Measurements from ENCODE around the gene CISD1. TPM values are rescaled to one million over a fixed set of nuclear protein-coding genes. Genes with fewer than 3 reads are reported as not detected.
A peak's percentile ranks its signal among the peaks of the same experiment; 100 is the strongest.

Gene CISD1
- total RNA-seq, 1 donor from 2014 or later: 8.9 TPM

- H3K9ac ChIP-seq (ENCODE audit: low read depth in 1 of 3, low read length in 3 of 3): no peak overlapping the region
- no peaks in the 10 kb centered on the region for H3K36me3 ChIP-seq (ENCODE audit: control insufficient read depth in 3 of 3, insufficient read depth in 3 of 3, low read length in 3 of 3)
- no peaks in the 10 kb centered on the region for H3K27me3 ChIP-seq (ENCODE audit: control insufficient read depth in 3 of 3, insufficient read depth in 3 of 3, low read length in 3 of 3)
- H3K4me1 ChIP-seq (ENCODE audit: control insufficient read depth in 3 of 3, insufficient read depth in 3 of 3, low read length in 3 of 3): peaks cover 2 to 18% (median 12%) of the 10 kb centered on the region in 3 donors
- H3K27ac ChIP-seq (ENCODE audit: low read depth, low read length): peak overlapping the region; percentile 96
- no peak overlapping the region for H3K4me3 ChIP-seq (ENCODE audit: low read length in 3 of 3)
- H3K9me3 ChIP-seq (ENCODE audit: control insufficient read depth in 3 of 3, low read length in 3 of 3): no peaks in the 10 kb centered on the region
These were observed 4.2 kb upstream of the CISD1 start for GRCh38 chr10:58264780-58265179.

DNA sequence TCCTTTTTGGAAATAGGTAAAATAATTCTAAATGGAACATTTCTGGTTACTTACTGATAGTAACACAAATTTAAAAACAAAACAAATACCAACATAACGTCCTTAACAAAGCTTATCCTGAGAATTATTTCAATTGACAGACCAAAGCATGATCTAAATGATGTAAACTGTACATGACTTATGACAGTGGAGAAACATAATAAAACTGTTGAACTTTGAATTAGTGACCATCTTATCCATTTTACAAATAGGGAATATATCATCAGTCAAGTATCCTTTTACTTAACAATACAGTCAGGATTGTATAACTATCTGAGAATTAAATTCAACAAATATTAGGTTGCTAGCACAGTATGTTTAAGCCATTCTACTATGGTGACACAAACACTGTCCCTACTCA, 3.7 kb upstream of the CISD1 start:
- no peaks in the 10 kb centered on the region for H3K9me3 ChIP-seq (ENCODE audit: control insufficient read depth in 3 of 3, low read length in 3 of 3)
- peak overlapping the region; percentile 96 for H3K27ac ChIP-seq (ENCODE audit: low read depth, low read length)
- peaks cover 2 to 21% (median 12%) of the 10 kb centered on the region in 3 donors for H3K4me1 ChIP-seq (ENCODE audit: control insufficient read depth in 3 of 3, insufficient read depth in 3 of 3, low read length in 3 of 3)
- H3K4me3 ChIP-seq (ENCODE audit: low read length in 3 of 3): no peak overlapping the region
- no peaks in the 10 kb centered on the region for H3K36me3 ChIP-seq (ENCODE audit: control insufficient read depth in 3 of 3, insufficient read depth in 3 of 3, low read length in 3 of 3)
- H3K27me3 ChIP-seq (ENCODE audit: control insufficient read depth in 3 of 3, insufficient read depth in 3 of 3, low read length in 3 of 3): no peaks in the 10 kb centered on the region
- H3K9ac ChIP-seq (ENCODE audit: low read depth in 1 of 3, low read length in 3 of 3): peak overlapping the region in 2 of 3 donors; percentile 28 to 94

DNA sequence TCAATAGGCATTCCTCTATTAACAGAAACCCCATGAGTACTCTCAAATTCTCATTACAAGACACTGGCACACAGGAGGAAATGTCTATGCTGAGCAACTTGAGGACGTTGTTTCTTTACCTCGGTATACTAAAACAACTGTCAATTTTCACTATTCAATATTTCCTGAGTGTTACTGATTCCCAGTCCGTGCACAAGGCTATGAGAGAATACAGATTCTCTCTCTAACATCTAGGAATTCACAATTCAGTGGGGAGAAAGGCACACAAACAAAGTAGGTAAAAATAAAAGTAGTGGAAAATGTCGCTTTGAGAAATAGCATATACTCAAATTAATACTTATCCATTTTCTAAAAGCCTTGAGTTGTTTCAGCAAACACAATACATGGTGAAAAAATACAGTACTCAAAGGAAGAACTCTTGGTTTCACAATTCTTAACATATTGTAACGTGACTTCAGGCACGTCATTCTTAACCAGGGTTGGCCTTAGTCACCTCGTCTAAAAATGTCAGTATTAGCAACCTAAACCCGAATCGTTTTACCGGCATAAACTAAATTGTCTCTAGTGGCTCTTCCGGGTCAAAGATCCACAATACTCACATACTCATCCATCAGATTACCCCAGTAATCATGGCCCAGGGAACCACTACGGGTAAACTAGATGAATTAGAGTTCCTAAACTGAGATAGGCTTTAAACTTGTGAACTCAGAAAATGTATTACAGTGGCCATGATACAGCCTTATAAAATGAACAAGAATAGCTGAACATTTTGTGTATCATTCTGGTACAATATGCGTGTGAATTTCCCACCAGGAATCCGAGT, 2.7 kb upstream of the CISD1 start:
- no peaks in the 10 kb centered on the region for H3K9me3 ChIP-seq (ENCODE audit: control insufficient read depth in 3 of 3, low read length in 3 of 3)
- peak overlapping the region; percentile 93 to 94 (median 93) for H3K9ac ChIP-seq (ENCODE audit: low read depth in 1 of 3, low read length in 3 of 3)
- no peaks in the 10 kb centered on the region for H3K27me3 ChIP-seq (ENCODE audit: control insufficient read depth in 3 of 3, insufficient read depth in 3 of 3, low read length in 3 of 3)
- H3K36me3 ChIP-seq (ENCODE audit: control insufficient read depth in 3 of 3, insufficient read depth in 3 of 3, low read length in 3 of 3): no peaks in the 10 kb centered on the region
- H3K4me1 ChIP-seq (ENCODE audit: control insufficient read depth in 3 of 3, insufficient read depth in 3 of 3, low read length in 3 of 3): peaks cover 7 to 25% (median 17%) of the 10 kb centered on the region in 3 donors
- peak overlapping the region; percentile 76 to 92 (median 90) for H3K4me3 ChIP-seq (ENCODE audit: low read length in 3 of 3)
- H3K27ac ChIP-seq (ENCODE audit: low read depth, low read length): peak overlapping the region; percentile 96

- Histone ChIP-seq H3K4me3 (ENCODE audit: low read length in 3 of 3) (peak overlapping the region; percentile 76 to 92 (median 90)), H3K36me3 (ENCODE audit: control insufficient read depth in 3 of 3, insufficient read depth in 3 of 3, low read length in 3 of 3) (no peaks in the 10 kb centered on the region), H3K27me3 (ENCODE audit: control insufficient read depth in 3 of 3, insufficient read depth in 3 of 3, low read length in 3 of 3) (no peaks in the 10 kb centered on the region), H3K9ac (ENCODE audit: low read depth in 1 of 3, low read length in 3 of 3) (peak overlapping the region; percentile 93 to 94 (median 93)), H3K27ac (ENCODE audit: low read depth, low read length) (peak overlapping the region; percentile 96), H3K4me1 (ENCODE audit: control insufficient read depth in 3 of 3, insufficient read depth in 3 of 3, low read length in 3 of 3) (peaks cover 7 to 25% (median 17%) of the 10 kb centered on the region in 3 donors), H3K9me3 (ENCODE audit: control insufficient read depth in 3 of 3, low read length in 3 of 3) (no peaks in the 10 kb centered on the region)
These were observed 1.9 kb upstream of the CISD1 start for GRCh38 chr10:58266826-58267712.

- H3K9me3 ChIP-seq (ENCODE audit: control insufficient read depth in 3 of 3, low read length in 3 of 3): no peaks in the 10 kb centered on the region
- H3K9ac ChIP-seq (ENCODE audit: low read depth in 1 of 3, low read length in 3 of 3): peak within 1 kb of the TSS; percentile 93 to 94 (median 93)
- no peaks in the 10 kb centered on the region for H3K27me3 ChIP-seq (ENCODE audit: control insufficient read depth in 3 of 3, insufficient read depth in 3 of 3, low read length in 3 of 3)
- no peaks in the 10 kb centered on the region for H3K36me3 ChIP-seq (ENCODE audit: control insufficient read depth in 3 of 3, insufficient read depth in 3 of 3, low read length in 3 of 3)
- peak within 1 kb of the TSS; percentile 91 to 98 (median 92) for H3K4me3 ChIP-seq (ENCODE audit: low read length in 3 of 3)
- H3K4me1 ChIP-seq (ENCODE audit: control insufficient read depth in 3 of 3, insufficient read depth in 3 of 3, low read length in 3 of 3): peaks cover 7 to 25% (median 17%) of the 10 kb centered on the region in 3 donors
- H3K27ac ChIP-seq (ENCODE audit: low read depth, low read length): peak within 1 kb of the TSS; percentile 96
These were observed 1.1 kb upstream of the CISD1 start, which contains the start of gene IPMK for GRCh38 chr10:58267713-58268453. TSS of gene IPMK (minus strand) at chr10:58267894. CDS start at chr10:58267611, 283 bp downstream.

GRCh38 chr10:58268454-58268945, 462 bp upstream of the CISD1 start:
- H3K9me3 ChIP-seq (ENCODE audit: control insufficient read depth in 3 of 3, low read length in 3 of 3): no peaks in the 10 kb centered on the region
- no peaks in the 10 kb centered on the region for H3K36me3 ChIP-seq (ENCODE audit: control insufficient read depth in 3 of 3, insufficient read depth in 3 of 3, low read length in 3 of 3)
- peak overlapping the region; percentile 78 to 85 (median 81) for H3K9ac ChIP-seq (ENCODE audit: low read depth in 1 of 3, low read length in 3 of 3)
- H3K4me1 ChIP-seq (ENCODE audit: control insufficient read depth in 3 of 3, insufficient read depth in 3 of 3, low read length in 3 of 3): peaks cover 7 to 25% (median 15%) of the 10 kb centered on the region in 3 donors
- no peaks in the 10 kb centered on the region for H3K27me3 ChIP-seq (ENCODE audit: control insufficient read depth in 3 of 3, insufficient read depth in 3 of 3, low read length in 3 of 3)
- peak overlapping the region; percentile 91 to 98 (median 92) for H3K4me3 ChIP-seq (ENCODE audit: low read length in 3 of 3)
- H3K27ac ChIP-seq (ENCODE audit: low read depth, low read length): peak overlapping the region; percentile 96

GRCh38 chr10:58269782-58270290, 874 bp downstream of the CISD1 start:
- Histone ChIP-seq H3K27ac (ENCODE audit: low read depth, low read length) (peak overlapping the region; percentile 96), H3K36me3 (ENCODE audit: control insufficient read depth in 3 of 3, insufficient read depth in 3 of 3, low read length in 3 of 3) (no peaks in the 10 kb centered on the region), H3K4me3 (ENCODE audit: low read length in 3 of 3) (peak overlapping the region; percentile 91 to 98 (median 92)), H3K9me3 (ENCODE audit: control insufficient read depth in 3 of 3, low read length in 3 of 3) (no peaks in the 10 kb centered on the region), H3K9ac (ENCODE audit: low read depth in 1 of 3, low read length in 3 of 3) (peak overlapping the region; percentile 76 to 94 (median 89)), H3K27me3 (ENCODE audit: control insufficient read depth in 3 of 3, insufficient read depth in 3 of 3, low read length in 3 of 3) (no peaks in the 10 kb centered on the region), H3K4me1 (ENCODE audit: control insufficient read depth in 3 of 3, insufficient read depth in 3 of 3, low read length in 3 of 3) (peaks cover 7 to 25% (median 13%) of the 10 kb centered on the region in 3 donors)

- no peak overlapping the region for H3K9ac ChIP-seq (ENCODE audit: low read depth in 1 of 3, low read length in 3 of 3)
- H3K9me3 ChIP-seq (ENCODE audit: control insufficient read depth in 3 of 3, low read length in 3 of 3): no peaks in the 10 kb centered on the region
- H3K4me1 ChIP-seq (ENCODE audit: control insufficient read depth in 3 of 3, insufficient read depth in 3 of 3, low read length in 3 of 3): peaks cover 5 to 10% (median 7%) of the 10 kb centered on the region in 3 donors
- H3K36me3 ChIP-seq (ENCODE audit: control insufficient read depth in 3 of 3, insufficient read depth in 3 of 3, low read length in 3 of 3): peaks cover 3 to 13% (median 11%) of the 10 kb centered on the region in 3 donors
- no peak overlapping the region for H3K4me3 ChIP-seq (ENCODE audit: low read length in 3 of 3)
- H3K27me3 ChIP-seq (ENCODE audit: control insufficient read depth in 3 of 3, insufficient read depth in 3 of 3, low read length in 3 of 3): no peaks in the 10 kb centered on the region
- H3K27ac ChIP-seq (ENCODE audit: low read depth, low read length): peak overlapping the region; percentile 8
These were observed 6.3 kb downstream of the CISD1 start for GRCh38 chr10:58275261-58275660.

DNA sequence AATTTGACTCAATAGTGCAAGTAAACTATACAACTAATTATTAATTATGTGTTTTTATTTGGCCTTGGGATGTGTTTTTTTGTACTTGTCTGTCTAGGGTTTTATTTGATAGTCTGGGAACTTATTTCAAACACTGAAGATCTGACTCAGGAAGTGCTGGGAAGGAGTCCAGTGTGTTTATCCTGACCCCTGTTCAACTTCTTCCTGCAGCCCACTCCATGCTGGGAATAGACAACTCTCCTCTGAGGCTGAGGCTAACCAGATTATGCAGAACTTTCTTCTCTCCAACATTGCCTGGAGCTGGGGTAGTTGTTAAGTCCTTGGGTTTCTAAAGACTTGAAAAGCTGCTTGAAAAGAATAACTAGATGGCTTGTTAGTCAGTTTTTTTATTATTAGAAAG, 6.9 kb downstream of the CISD1 start:
- Histone ChIP-seq H3K36me3 (ENCODE audit: control insufficient read depth in 3 of 3, insufficient read depth in 3 of 3, low read length in 3 of 3) (peaks cover 3 to 13% (median 11%) of the 10 kb centered on the region in 3 donors), H3K27ac (ENCODE audit: low read depth, low read length) (no peak overlapping the region), H3K27me3 (ENCODE audit: control insufficient read depth in 3 of 3, insufficient read depth in 3 of 3, low read length in 3 of 3) (no peaks in the 10 kb centered on the region), H3K4me3 (ENCODE audit: low read length in 3 of 3) (no peak overlapping the region), H3K9ac (ENCODE audit: low read depth in 1 of 3, low read length in 3 of 3) (no peak overlapping the region), H3K4me1 (ENCODE audit: control insufficient read depth in 3 of 3, insufficient read depth in 3 of 3, low read length in 3 of 3) (peaks cover 0 to 5% (median 3%) of the 10 kb centered on the region in 3 donors), H3K9me3 (ENCODE audit: control insufficient read depth in 3 of 3, low read length in 3 of 3) (no peaks in the 10 kb centered on the region)
